Right cardiac atrium (tissue), 5 donors: Measurements from ENCODE around the gene RSAD1. TPM values are rescaled to one million over a fixed set of nuclear protein-coding genes. Genes with fewer than 3 reads are reported as not detected.
A peak's percentile ranks its signal among the peaks of the same experiment; 100 is the strongest.

Experiments used
- ATAC-seq, 2 donors: fragments of 200-7000 bp; cut with Tn5 transposase; one replicate each; pipeline versions ENCODE4 v1.8.0 to v1.9.1; 2020; ENCODE audit warnings: moderate library complexity in 2 of 2, mild to moderate bottlenecking in 1 of 2
- DNase-seq, 3 donors: peaks; one replicate each; pipeline ENCODE4 v3.0.0-alpha.2; 2020
- H3K27ac ChIP-seq: one replicate; pipeline ENCODE4 v1.5.1; 2013; ENCODE audit warnings: mild to moderate bottlenecking, low read length, control low read depth, moderate library complexity
- H3K27me3 ChIP-seq: one replicate; pipeline ENCODE4 v1.6.1; 2013; ENCODE audit not compliant: control insufficient read depth, insufficient read depth
- H3K4me1 ChIP-seq: one replicate; pipeline ENCODE4 v1.6.1; 2013; ENCODE audit warnings: low read length; ENCODE audit not compliant: control insufficient read depth, insufficient read depth
- H3K4me3 ChIP-seq: one replicate; pipeline ENCODE4 v1.5.1; 2013; ENCODE audit warnings: low read length, control low read depth
- H3K9me3 ChIP-seq: one replicate; pipeline ENCODE4 v1.6.1; 2013; ENCODE audit warnings: low read length; ENCODE audit not compliant: control insufficient read depth
- WGBS: extraction: QIAGEN DNeasy Blood & Tissue Kit; methylation state at CpG from one replicate; pipeline ENCODE4 v1.1.7; 2013; 5-methylcytosine and 5-hydroxymethylcytosine counted together
- intact Hi-C, 4 donors: fragments of 100-400 bp; cut with DNase I; formaldehyde crosslinking; loops; one replicate each; pipeline versions ENCODE4 v1.11.0 to v1.14.0; 2022 to 2023
- polyA plus RNA-seq: library from polyadenylated mRNA; stranded (reverse); fragments of 200-250 nt; gene quantifications from one replicate; pipeline ENCODE4 v1.2.3, GENCODE V29; 2013
- total RNA-seq, 4 donors: library from RNA; stranded (reverse); fragmentation: NEBNext Ultra II Directional; extraction: Animal tissue kit (Norgen Biotek cat#: 25700); gene quantifications; one replicate each; pipeline ENCODE4 v1.2.1, GENCODE V29; 2021
- donor health status: healthy with polysubstance abuse.
- donor health status: DM: no; HTN: yes; CAD: no.
- donor health status: DM: no; HTN: no; CAD: no.
- donor health status: DM: no; HTN: yes; CAD: no; lungs with severe emphysema.
- donor health status: DM: yes; HTN: yes; CAD: no.

RSAD1 gene
- total and polyA plus RNA-seq, 5 donors = 23.9 to 38.5 (median 28.8) TPM

DNA sequence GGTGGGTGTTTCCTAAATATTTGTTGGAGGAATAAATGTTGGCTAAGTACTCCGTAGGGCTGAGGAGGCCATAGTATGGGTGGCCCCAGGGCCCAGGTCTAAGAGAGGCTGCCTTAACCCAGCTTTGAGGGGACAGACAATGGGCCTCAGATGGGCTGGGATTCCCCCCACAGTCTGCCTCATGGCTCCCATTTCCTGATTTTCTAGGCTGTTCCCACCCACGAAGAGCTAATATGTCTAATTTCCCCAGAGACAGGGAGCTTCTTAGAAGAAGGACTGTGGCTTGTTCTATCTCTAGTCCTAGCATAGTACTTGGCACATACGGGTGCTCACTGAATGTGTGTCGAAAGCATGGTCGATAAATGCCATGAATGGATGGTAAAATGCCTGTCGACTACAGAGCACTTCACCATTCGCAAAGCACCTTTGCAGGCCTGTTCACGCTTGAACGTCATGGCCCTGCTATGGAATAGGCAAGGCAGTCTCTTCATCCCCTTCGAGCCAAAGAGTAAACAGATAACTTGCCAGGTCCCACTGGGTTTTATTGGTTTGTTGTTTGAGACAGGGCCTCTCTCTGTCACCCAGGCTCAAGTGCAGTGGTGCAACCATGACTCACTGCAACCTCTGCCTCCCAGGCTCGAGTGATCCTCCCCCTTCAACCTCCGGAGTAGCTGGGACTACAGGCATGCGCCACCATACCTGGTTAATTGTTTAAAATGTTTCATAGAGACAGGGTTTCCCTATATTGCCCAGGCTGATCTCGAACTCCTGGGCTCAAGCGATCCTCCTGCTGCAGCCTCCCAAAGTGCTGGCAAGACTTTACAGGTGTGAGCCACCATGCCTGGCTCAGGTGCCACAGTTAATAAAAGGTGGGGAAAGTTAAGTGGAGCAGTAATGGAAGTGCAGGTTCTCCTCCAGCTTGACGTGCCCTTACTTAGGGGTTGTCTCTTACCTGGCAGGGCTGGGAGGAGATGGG lies 19.7 kb upstream of the RSAD1 start:
- Histone ChIP-seq H3K27ac (no peak overlapping the region), H3K4me1 (peaks cover 1% of the 10 kb centered on the region), H3K4me3 (no peak overlapping the region), H3K9me3 (no peaks in the 10 kb centered on the region), H3K27me3 (no peaks in the 10 kb centered on the region)
- WGBS = 71% methylated on average over 16 of the region's 16 CpGs
- no peak for ATAC-seq
- intact Hi-C loops = no loop called here
- DNase-seq = no peak

- Histone ChIP-seq H3K27me3 (no peaks in the 10 kb centered on the region), H3K4me3 (no peak overlapping the region), H3K27ac (no peak overlapping the region), H3K9me3 (no peaks in the 10 kb centered on the region), H3K4me1 (peaks cover 1% of the 10 kb centered on the region)
- ATAC-seq = no peak
- intact Hi-C loops = no loop called here
- DNase-seq = no peak
- 83% methylated on average over 4 of the region's 4 CpGs for WGBS
Observed at GRCh38 chr17:50459756-50460155, 18.9 kb upstream of the RSAD1 start.

DNA sequence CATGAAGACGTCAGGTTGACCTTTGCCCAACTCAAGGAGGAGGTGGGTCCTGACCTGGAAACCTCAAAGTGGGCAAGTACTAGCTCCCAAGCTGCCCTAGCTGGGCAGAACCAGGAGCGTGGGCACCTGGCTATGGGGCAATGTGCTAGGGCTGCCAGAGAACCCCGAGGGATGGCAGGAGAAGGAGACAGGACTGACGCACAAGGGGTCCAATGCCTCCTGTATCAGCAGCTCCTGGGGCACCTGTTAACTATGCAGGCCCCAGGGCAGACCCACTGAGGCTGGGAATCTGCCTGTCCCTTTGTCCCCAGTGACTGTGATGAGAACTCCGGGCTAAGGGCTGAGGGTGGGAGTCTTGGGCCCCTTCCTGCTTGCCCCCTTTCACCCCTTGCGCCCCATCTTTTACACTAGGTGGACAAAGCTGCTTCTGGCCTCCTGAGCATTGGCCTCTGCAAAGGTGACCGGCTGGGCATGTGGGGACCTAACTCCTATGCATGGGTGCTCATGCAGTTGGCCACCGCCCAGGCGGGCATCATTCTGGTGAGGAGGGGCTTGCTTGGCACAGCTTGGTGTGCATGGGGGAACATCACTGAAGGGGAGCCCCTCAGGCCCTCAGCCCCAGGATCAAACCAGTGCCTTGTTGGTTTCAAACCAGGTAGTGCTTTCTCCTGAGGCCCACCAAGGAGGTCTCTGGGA lies 17.7 kb upstream of the RSAD1 start:
- Histone ChIP-seq H3K27me3 (no peaks in the 10 kb centered on the region), H3K27ac (no peak overlapping the region), H3K4me1 (peaks cover 1% of the 10 kb centered on the region), H3K4me3 (no peak overlapping the region), H3K9me3 (no peaks in the 10 kb centered on the region)
- intact Hi-C loops = no loop called here
- no peak for ATAC-seq
- DNase-seq = peak in 1 of 3 donors; percentile 62
- WGBS = 92% methylated on average over 9 of the region's 9 CpGs

GRCh38 chr17:50461550-50462132 lies 17.0 kb upstream of the RSAD1 start:
- no peaks in the 10 kb centered on the region for H3K9me3 ChIP-seq
- intact Hi-C loops = no loop called here
- H3K4me1 ChIP-seq = peaks cover 1% of the 10 kb centered on the region
- H3K4me3 ChIP-seq = no peak overlapping the region
- no peak overlapping the region for H3K27ac ChIP-seq
- WGBS = 93% methylated on average over 14 of the region's 14 CpGs
- ATAC-seq (no peak), DNase-seq (peak in 1 of 3 donors; percentile 32)
- no peaks in the 10 kb centered on the region for H3K27me3 ChIP-seq

GRCh38 chr17:50462446-50462845 lies 16.2 kb upstream of the RSAD1 start:
- Histone ChIP-seq H3K4me3 (no peak overlapping the region), H3K27me3 (no peaks in the 10 kb centered on the region), H3K4me1 (peaks cover 1% of the 10 kb centered on the region), H3K9me3 (no peaks in the 10 kb centered on the region), H3K27ac (no peak overlapping the region)
- no peak for ATAC-seq
- no peak for DNase-seq
- intact Hi-C loops = no loop called here
- WGBS = 81% methylated on average over 9 of the region's 9 CpGs

- H3K27ac ChIP-seq = no peak overlapping the region
- 88% methylated on average over 3 of the region's 3 CpGs for WGBS
- ATAC-seq (no peak), DNase-seq (peak in 1 of 3 donors; percentile 21)
- H3K27me3 ChIP-seq = no peaks in the 10 kb centered on the region
- peaks cover 5% of the 10 kb centered on the region for H3K4me1 ChIP-seq
- no peak overlapping the region for H3K4me3 ChIP-seq
- intact Hi-C loops = no loop called here
- no peaks in the 10 kb centered on the region for H3K9me3 ChIP-seq
Observed at GRCh38 chr17:50464121-50464520, 14.5 kb upstream of the RSAD1 start.

GRCh38 chr17:50464736-50465135 lies 13.9 kb upstream of the RSAD1 start:
- DNase-seq = no peak
- peaks cover 5% of the 10 kb centered on the region for H3K4me1 ChIP-seq
- no peak overlapping the region for H3K4me3 ChIP-seq
- ATAC-seq = no peak
- H3K27ac ChIP-seq = no peak overlapping the region
- H3K27me3 ChIP-seq = no peaks in the 10 kb centered on the region
- WGBS = 82% methylated on average over 4 of the region's 4 CpGs
- intact Hi-C loops = no loop called here
- H3K9me3 ChIP-seq = no peaks in the 10 kb centered on the region

- Histone ChIP-seq H3K27ac (no peak overlapping the region), H3K4me3 (no peak overlapping the region)
- intact Hi-C loops = no loop called here
Observed at GRCh38 chr17:50465171-50465570, 13.5 kb upstream of the RSAD1 start.

DNA sequence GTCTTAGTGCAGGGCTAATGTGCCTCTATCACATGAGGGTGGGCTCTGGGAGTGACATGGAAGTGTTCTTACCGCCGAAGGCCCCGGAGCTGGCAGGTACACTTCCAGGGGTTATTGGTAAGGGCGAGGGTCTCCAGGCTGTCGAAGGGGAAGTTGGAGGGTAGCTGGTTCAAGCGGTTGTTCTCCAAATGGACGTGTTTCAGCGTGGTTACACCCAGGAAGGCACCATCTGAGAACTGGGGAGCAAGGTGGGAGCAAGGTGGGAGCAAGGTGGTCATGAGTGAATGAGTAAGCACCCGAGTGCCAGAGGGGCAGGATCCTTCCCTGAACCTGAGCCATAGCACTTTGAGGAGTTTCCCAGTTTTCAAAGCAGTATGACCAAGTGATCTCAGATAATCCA lies 13.0 kb upstream of the RSAD1 start:
- no peaks in the 10 kb centered on the region for H3K27me3 ChIP-seq
- no peaks in the 10 kb centered on the region for H3K9me3 ChIP-seq
- no peak for ATAC-seq
- no peak overlapping the region for H3K27ac ChIP-seq
- 94% methylated on average over 9 of the region's 9 CpGs for WGBS
- no peak overlapping the region for H3K4me3 ChIP-seq
- intact Hi-C loops = no loop called here
- no peak for DNase-seq
- H3K4me1 ChIP-seq = peaks cover 5% of the 10 kb centered on the region

More at GRCh38 chr17:50465171-50465570, 13.5 kb upstream of the RSAD1 start:
- 95% methylated on average over 6 of the region's 6 CpGs for WGBS
- no peaks in the 10 kb centered on the region for H3K9me3 ChIP-seq
- H3K27me3 ChIP-seq = no peaks in the 10 kb centered on the region
- peaks cover 5% of the 10 kb centered on the region for H3K4me1 ChIP-seq
- ATAC-seq (no peak), DNase-seq (peak in 1 of 3 donors; percentile 39)

- H3K27ac ChIP-seq = no peak overlapping the region
- ATAC-seq (no peak), DNase-seq (peak in 1 of 3 donors; percentile 27)
- no peaks in the 10 kb centered on the region for H3K9me3 ChIP-seq
- 89% methylated on average over 9 of the region's 9 CpGs for WGBS
- H3K4me3 ChIP-seq = no peak overlapping the region
- peaks cover 5% of the 10 kb centered on the region for H3K4me1 ChIP-seq
- intact Hi-C loops = no loop called here
- no peaks in the 10 kb centered on the region for H3K27me3 ChIP-seq
Observed at GRCh38 chr17:50466371-50467113, 12.1 kb upstream of the RSAD1 start.
